ENCODE data around the gene SLC26A5. TPM values are rescaled to one million over a fixed set of nuclear protein-coding genes. Genes with fewer than 3 reads are reported as not detected.

Gene SLC26A5
- total and polyA plus RNA-seq, 2 experiments from 2014 or later: 0.30 TPM; not detected in 1

DNA sequence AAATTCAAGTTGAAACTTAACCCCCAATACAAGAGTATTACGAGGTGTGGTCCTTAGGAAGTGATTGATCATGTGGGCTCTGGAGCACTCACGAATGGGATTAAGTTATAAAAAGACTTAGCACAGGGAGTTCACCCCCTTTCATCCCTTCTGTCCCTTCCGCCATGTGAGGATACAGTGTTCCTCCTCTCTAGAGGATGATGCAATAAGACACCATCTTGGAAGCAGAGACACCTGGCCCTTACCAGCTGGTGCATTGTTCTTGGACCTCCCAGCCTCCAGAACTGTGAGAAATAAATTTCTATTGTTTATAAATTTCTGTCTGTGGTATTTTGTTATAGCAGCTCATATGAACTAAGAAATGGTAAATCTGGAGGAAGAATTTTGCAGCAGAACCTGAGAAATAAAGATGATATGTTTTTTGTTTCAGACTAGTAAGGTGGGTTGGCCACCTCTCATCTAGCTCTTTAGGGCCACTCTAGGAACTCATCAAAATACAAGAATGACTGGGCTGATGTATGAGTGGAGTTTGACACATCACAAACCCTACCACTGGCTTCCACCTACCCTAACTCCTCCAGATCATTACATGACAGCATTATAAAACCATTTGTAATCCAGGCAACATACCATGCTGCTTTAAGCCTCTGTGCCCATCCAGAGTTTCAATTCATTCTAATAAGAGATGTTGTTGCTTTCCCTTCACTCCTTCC is 22.4 kb downstream of the SLC26A5 start:
- no peak overlapping the region for H2AFZ ChIP-seq
- no peak for TF ChIP-seq EZH2phosphoT487 (IDR thresholded peaks at IDR 0.05; ENCODE audit: low read depth, severe bottlenecking, unreplicated experiment)
- TF ChIP-seq, protein P1, sequence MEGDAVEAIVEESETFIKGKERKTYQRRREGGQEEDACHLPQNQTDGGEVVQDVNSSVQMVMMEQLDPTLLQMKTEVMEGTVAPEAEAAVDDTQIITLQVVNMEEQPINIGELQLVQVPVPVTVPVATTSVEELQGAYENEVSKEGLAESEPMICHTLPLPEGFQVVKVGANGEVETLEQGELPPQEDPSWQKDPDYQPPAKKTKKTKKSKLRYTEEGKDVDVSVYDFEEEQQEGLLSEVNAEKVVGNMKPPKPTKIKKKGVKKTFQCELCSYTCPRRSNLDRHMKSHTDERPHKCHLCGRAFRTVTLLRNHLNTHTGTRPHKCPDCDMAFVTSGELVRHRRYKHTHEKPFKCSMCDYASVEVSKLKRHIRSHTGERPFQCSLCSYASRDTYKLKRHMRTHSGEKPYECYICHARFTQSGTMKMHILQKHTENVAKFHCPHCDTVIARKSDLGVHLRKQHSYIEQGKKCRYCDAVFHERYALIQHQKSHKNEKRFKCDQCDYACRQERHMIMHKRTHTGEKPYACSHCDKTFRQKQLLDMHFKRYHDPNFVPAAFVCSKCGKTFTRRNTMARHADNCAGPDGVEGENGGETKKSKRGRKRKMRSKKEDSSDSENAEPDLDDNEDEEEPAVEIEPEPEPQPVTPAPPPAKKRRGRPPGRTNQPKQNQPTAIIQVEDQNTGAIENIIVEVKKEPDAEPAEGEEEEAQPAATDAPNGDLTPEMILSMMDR (IDR thresholded peaks at IDR 0.05; ENCODE audit: poor library complexity): no peak
- no peaks in the 10 kb centered on the region for H3K79me2 ChIP-seq
- WGBS (ENCODE audit: low lambda C conversion rate, missing lambda C conversion rate): 69% methylated on average over 3 of the region's 3 CpGs
- no peak overlapping the region for H3K4me2 ChIP-seq
- no peaks in the 10 kb centered on the region for H3K36me3 ChIP-seq (replicated peaks; ENCODE audit: insufficient read depth, low read depth)
- no peaks in the 10 kb centered on the region for H3K9me2 ChIP-seq (replicated peaks; ENCODE audit: insufficient read depth)
- no peaks in the 10 kb centered on the region for H3K4me1 ChIP-seq (ENCODE audit: insufficient read depth)
- H3K9me3 ChIP-seq (ENCODE audit: low read depth): no peaks in the 10 kb centered on the region
- no peak for DNase-seq (ENCODE audit: low spot score)
- no peak overlapping the region for H3K4me3 ChIP-seq
- no peaks in the 10 kb centered on the region for H4K20me1 ChIP-seq (ENCODE audit: insufficient read depth, poor library complexity, severe bottlenecking)
- no peak overlapping the region for H3K27ac ChIP-seq
- peaks cover 4% of the 10 kb centered on the region for H3K27me3 ChIP-seq

DNA sequence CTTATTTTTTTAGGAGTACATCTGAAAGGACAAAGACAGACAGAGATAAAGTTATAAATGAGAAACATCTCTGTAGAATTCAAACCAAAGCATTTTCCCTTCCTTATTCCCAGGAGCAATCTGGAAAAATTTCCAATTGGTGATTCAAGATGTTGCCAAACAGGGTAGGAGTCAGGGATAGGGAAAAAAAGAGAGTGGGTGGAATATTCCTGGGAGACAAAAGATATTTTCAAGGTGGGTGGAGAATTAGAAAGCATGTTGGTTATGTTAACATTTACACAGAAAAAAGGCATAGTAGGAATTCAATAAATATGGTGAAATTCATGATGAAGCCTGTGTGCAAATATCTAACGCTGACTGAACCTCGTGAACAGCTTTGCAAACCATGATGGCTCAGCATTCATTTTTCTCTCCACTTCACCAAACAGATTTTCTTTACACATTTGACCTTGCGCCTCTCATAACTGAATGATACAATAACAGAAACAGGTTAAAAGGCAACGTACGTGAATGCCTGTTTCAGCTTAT is 25.1 kb downstream of the SLC26A5 start:
- WGBS (ENCODE audit: low lambda C conversion rate, missing lambda C conversion rate): 92% methylated on average over 5 of the region's 5 CpGs
- Histone ChIP-seq H3K27ac (no peak overlapping the region), H4K20me1 (ENCODE audit: insufficient read depth, poor library complexity, severe bottlenecking) (no peaks in the 10 kb centered on the region), H3K9me2 (replicated peaks; ENCODE audit: insufficient read depth) (no peaks in the 10 kb centered on the region), H3K4me1 (ENCODE audit: insufficient read depth) (no peaks in the 10 kb centered on the region), H2AFZ (no peak overlapping the region), H3K9me3 (ENCODE audit: low read depth) (no peaks in the 10 kb centered on the region), H3K27me3 (peaks cover 4% of the 10 kb centered on the region), H3K79me2 (no peaks in the 10 kb centered on the region), H3K4me2 (no peak overlapping the region), H3K36me3 (replicated peaks; ENCODE audit: insufficient read depth, low read depth) (no peaks in the 10 kb centered on the region), H3K4me3 (no peak overlapping the region)
- TF ChIP-seq EZH2phosphoT487 (IDR thresholded peaks at IDR 0.05; ENCODE audit: low read depth, severe bottlenecking, unreplicated experiment): no peak
- TF ChIP-seq, protein P1 (IDR thresholded peaks at IDR 0.05; ENCODE audit: poor library complexity): no peak
- no peak for TF ChIP-seq EZH2 (IDR thresholded peaks at IDR 0.05; ENCODE audit: borderline replicate concordance)
- no peak for DNase-seq (ENCODE audit: low spot score)

- no peak overlapping the region for H3K4me3 ChIP-seq
- H3K9me2 ChIP-seq (replicated peaks; ENCODE audit: insufficient read depth): no peaks in the 10 kb centered on the region
- H3K4me2 ChIP-seq: no peak overlapping the region
- WGBS (ENCODE audit: low lambda C conversion rate, missing lambda C conversion rate): 95% methylated on average over 3 of the region's 3 CpGs
- H3K79me2 ChIP-seq: no peaks in the 10 kb centered on the region
- H4K20me1 ChIP-seq (ENCODE audit: insufficient read depth, poor library complexity, severe bottlenecking): no peaks in the 10 kb centered on the region
- H3K9me3 ChIP-seq (ENCODE audit: low read depth): no peaks in the 10 kb centered on the region
- no peaks in the 10 kb centered on the region for H3K4me1 ChIP-seq (ENCODE audit: insufficient read depth)
- TF ChIP-seq EZH2 (IDR thresholded peaks at IDR 0.05; ENCODE audit: borderline replicate concordance): no peak
- TF ChIP-seq, protein P1 (IDR thresholded peaks at IDR 0.05; ENCODE audit: poor library complexity): no peak
- no peak for TF ChIP-seq EZH2phosphoT487 (IDR thresholded peaks at IDR 0.05; ENCODE audit: low read depth, severe bottlenecking, unreplicated experiment)
- DNase-seq (ENCODE audit: low spot score): no peak
- no peaks in the 10 kb centered on the region for H3K36me3 ChIP-seq (replicated peaks; ENCODE audit: insufficient read depth, low read depth)
- H3K27me3 ChIP-seq: peaks cover 4% of the 10 kb centered on the region
- H3K27ac ChIP-seq: no peak overlapping the region
- H2AFZ ChIP-seq: no peak overlapping the region
Observed at GRCh38 chr7:103418241-103418640, 27.8 kb downstream of the SLC26A5 start.
